MM.1S (cell line): ENCODE results near the gene RXRA.

Source experiments
- DNase-seq: peaks from one replicate; pipeline ENCODE4 v3.0.0-alpha.2; 2015
- H2AFZ ChIP-seq: fragments of 300-600 bp; sonication (generic); 2 replicates; pipeline ENCODE4 v1.6.0; 2016; ENCODE audit warnings: antibody characterized with exemption, low read length
- H3F3A ChIP-seq: fragments of 300-600 bp; sonication (generic); 2 replicates; pipeline ENCODE4 v1.6.1; 2016; ENCODE audit warnings: mild to moderate bottlenecking, antibody characterized with exemption, low read length, moderate library complexity, mixed read lengths; ENCODE audit not compliant: insufficient read depth
- H3K27ac ChIP-seq: fragments of 300-600 bp; sonication (generic); 2 replicates; pipeline ENCODE4 v1.5.1; 2016; ENCODE audit warnings: mild to moderate bottlenecking, low read length
- H3K27me3 ChIP-seq: fragments of 300-600 bp; sonication (generic); replicated peaks from 2 replicates; pipeline ENCODE4 v1.6.0; 2016; ENCODE audit warnings: low read length; ENCODE audit not compliant: insufficient read depth
- H3K36me3 ChIP-seq: fragments of 300-600 bp; sonication (generic); replicated peaks from 2 replicates; pipeline ENCODE4 v1.6.1; 2016; ENCODE audit warnings: mild to moderate bottlenecking, low read length, mixed read lengths; ENCODE audit not compliant: insufficient read depth
- H3K4me1 ChIP-seq: fragments of 300-600 bp; sonication (generic); 2 replicates; pipeline ENCODE4 v1.6.1; 2016; ENCODE audit warnings: low read length, mixed read lengths
- H3K4me2 ChIP-seq: fragments of 300-600 bp; sonication (generic); 2 replicates; pipeline ENCODE4 v1.6.0; 2016; ENCODE audit warnings: low read depth, low read length
- H3K4me3 ChIP-seq: fragments of 300-600 bp; sonication (generic); 2 replicates; pipeline ENCODE4 v1.5.1; 2016; ENCODE audit warnings: low read length, mixed read lengths
- H3K79me2 ChIP-seq: fragments of 300-600 bp; sonication (generic); 2 replicates; pipeline ENCODE4 v1.6.1; 2016; ENCODE audit warnings: mixed run types, low read length, mixed read lengths
- H3K9ac ChIP-seq: fragments of 300-600 bp; sonication (generic); 2 replicates; pipeline ENCODE4 v1.6.1; 2016; ENCODE audit warnings: low read length, mixed read lengths
- H3K9me2 ChIP-seq: fragments of 300-600 bp; sonication (generic); replicated peaks from 2 replicates; pipeline ENCODE4 v1.6.1; 2016; ENCODE audit warnings: mild to moderate bottlenecking, low read length, mixed read lengths; ENCODE audit not compliant: insufficient read depth
- H3K9me3 ChIP-seq: fragments of 300-600 bp; sonication (generic); replicated peaks from 2 replicates; pipeline ENCODE4 v1.6.1; 2016; ENCODE audit warnings: mild to moderate bottlenecking, low read length, mixed read lengths; ENCODE audit not compliant: insufficient read depth
- H4K20me1 ChIP-seq: fragments of 300-600 bp; sonication (generic); 2 replicates; pipeline ENCODE4 v1.6.1; 2016; ENCODE audit warnings: mild to moderate bottlenecking, low read length, moderate library complexity, mixed read lengths; ENCODE audit not compliant: insufficient read depth
- EZH2 ChIP-seq: fragments of 300-600 bp; sonication (generic); optimal IDR thresholded peaks from 2 replicates; pipeline ENCODE3; 2017; ENCODE audit warnings: low read depth, mild to moderate bottlenecking, antibody characterized with exemption, low read length, mixed read lengths
- EZH2phosphoT487 ChIP-seq: fragments of 300-600 bp; sonication (generic); IDR thresholded peaks from 2 replicates; pipeline ENCODE4 v1.6.1; 2018; ENCODE audit warnings: antibody characterized with exemption, low read length
- TF ChIP-seq, protein P1 (sequence below): fragments of 300-600 bp; sonication (generic); IDR thresholded peaks from 2 replicates; pipeline ENCODE4 v1.5.1; 2016; ENCODE audit warnings: antibody characterized with exemption, low read length, mixed read lengths

Gene RXRA

GRCh38 chr9:134339183-134339806 lies 13.0 kb downstream of the RXRA start:
- peaks cover 12% of the 10 kb centered on the region; the same call in 1 of the 2 replicates for H3K79me2 ChIP-seq
- no peak overlapping the region for H3K27ac ChIP-seq
- H4K20me1 ChIP-seq, result peaks cover under 1% of the 10 kb centered on the region; the same call in 1 of the 2 replicates
- no peaks in the 10 kb centered on the region for H3K36me3 ChIP-seq
- H3F3A ChIP-seq, result no peaks in the 10 kb centered on the region
- no peaks in the 10 kb centered on the region for H3K9me3 ChIP-seq
- no peak overlapping the region for H3K4me2 ChIP-seq
- H2AFZ ChIP-seq, result no peak overlapping the region
- H3K27me3 ChIP-seq, result no peaks in the 10 kb centered on the region
- DNase-seq, result no peak
- H3K4me3 ChIP-seq, result no peak overlapping the region
- TF ChIP-seq EZH2, result no peak
- TF ChIP-seq, protein P1, sequence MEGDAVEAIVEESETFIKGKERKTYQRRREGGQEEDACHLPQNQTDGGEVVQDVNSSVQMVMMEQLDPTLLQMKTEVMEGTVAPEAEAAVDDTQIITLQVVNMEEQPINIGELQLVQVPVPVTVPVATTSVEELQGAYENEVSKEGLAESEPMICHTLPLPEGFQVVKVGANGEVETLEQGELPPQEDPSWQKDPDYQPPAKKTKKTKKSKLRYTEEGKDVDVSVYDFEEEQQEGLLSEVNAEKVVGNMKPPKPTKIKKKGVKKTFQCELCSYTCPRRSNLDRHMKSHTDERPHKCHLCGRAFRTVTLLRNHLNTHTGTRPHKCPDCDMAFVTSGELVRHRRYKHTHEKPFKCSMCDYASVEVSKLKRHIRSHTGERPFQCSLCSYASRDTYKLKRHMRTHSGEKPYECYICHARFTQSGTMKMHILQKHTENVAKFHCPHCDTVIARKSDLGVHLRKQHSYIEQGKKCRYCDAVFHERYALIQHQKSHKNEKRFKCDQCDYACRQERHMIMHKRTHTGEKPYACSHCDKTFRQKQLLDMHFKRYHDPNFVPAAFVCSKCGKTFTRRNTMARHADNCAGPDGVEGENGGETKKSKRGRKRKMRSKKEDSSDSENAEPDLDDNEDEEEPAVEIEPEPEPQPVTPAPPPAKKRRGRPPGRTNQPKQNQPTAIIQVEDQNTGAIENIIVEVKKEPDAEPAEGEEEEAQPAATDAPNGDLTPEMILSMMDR, result no peak
- TF ChIP-seq EZH2phosphoT487, result no peak
- no peaks in the 10 kb centered on the region for H3K4me1 ChIP-seq
- no peak overlapping the region for H3K9ac ChIP-seq
- no peaks in the 10 kb centered on the region for H3K9me2 ChIP-seq

DNA sequence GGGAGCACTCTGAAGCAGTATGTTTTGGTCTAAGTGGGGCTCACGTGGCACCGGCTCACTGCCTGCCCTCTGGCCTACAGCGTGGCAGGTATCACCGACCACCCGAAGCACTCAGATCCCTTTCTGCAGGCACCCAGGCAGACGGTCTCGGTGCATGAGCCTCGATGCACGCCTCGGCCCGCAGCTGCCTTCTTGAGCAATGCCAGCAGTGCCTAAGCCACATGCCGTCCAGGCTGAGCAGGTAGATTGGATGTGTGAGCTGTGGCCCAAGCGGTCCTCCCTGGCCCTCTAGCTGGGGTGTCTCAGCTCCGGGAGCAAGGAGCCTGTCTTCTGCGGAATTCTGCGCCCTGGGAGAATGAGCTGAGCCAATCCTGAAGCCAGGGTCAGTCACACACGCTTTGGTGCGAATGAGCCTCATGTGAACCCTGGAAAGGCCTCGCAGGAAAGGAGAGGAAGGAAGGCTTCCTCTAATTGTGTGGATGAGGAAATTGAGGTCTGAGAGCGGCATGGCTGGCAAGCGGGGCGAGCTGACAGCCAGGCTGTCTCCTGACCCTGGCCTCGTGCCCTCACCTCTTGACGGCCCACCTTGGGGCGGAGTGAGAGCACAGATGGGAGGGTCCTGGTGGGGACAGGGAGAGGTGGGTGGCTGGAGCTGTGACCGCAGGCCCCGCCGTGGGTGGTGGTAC lies 14.4 kb downstream of the RXRA start:
- H2AFZ ChIP-seq, result no peak overlapping the region
- H4K20me1 ChIP-seq, result no peaks in the 10 kb centered on the region
- H3K4me3 ChIP-seq, result no peak overlapping the region
- no peak for DNase-seq
- no peaks in the 10 kb centered on the region for H3K9me2 ChIP-seq
- TF ChIP-seq EZH2 (no peak), EZH2phosphoT487 (no peak)
- TF ChIP-seq, protein P1, result no peak
- no peaks in the 10 kb centered on the region for H3K27me3 ChIP-seq
- H3K4me2 ChIP-seq, result no peak overlapping the region
- peaks cover 12% of the 10 kb centered on the region; the same call in 1 of the 2 replicates for H3K79me2 ChIP-seq
- no peaks in the 10 kb centered on the region for H3K36me3 ChIP-seq
- H3K9ac ChIP-seq, result no peak overlapping the region
- no peaks in the 10 kb centered on the region for H3K9me3 ChIP-seq
- no peaks in the 10 kb centered on the region for H3F3A ChIP-seq
- no peaks in the 10 kb centered on the region for H3K4me1 ChIP-seq
- no peak overlapping the region for H3K27ac ChIP-seq

- no peaks in the 10 kb centered on the region for H3F3A ChIP-seq
- no peak overlapping the region for H3K9ac ChIP-seq
- H3K27me3 ChIP-seq, result no peaks in the 10 kb centered on the region
- no peak overlapping the region for H2AFZ ChIP-seq
- no peak overlapping the region for H3K27ac ChIP-seq
- H4K20me1 ChIP-seq, result no peaks in the 10 kb centered on the region
- no peaks in the 10 kb centered on the region for H3K9me3 ChIP-seq
- TF ChIP-seq EZH2 (no peak), EZH2phosphoT487 (no peak)
- TF ChIP-seq, protein P1, result no peak
- no peaks in the 10 kb centered on the region for H3K4me1 ChIP-seq
- H3K9me2 ChIP-seq, result no peaks in the 10 kb centered on the region
- H3K79me2 ChIP-seq, result peaks cover 12% of the 10 kb centered on the region; the same call in 1 of the 2 replicates
- no peak for DNase-seq
- H3K36me3 ChIP-seq, result no peaks in the 10 kb centered on the region
- no peak overlapping the region for H3K4me3 ChIP-seq
- H3K4me2 ChIP-seq, result no peak overlapping the region
Observed at GRCh38 chr9:134341306-134341705, 15.1 kb downstream of the RXRA start.
